Mesothelial cell of epicardium (in vitro differentiated cells): ENCODE measurements around the gene IMPDH2. TPM values are rescaled to one million over a fixed set of nuclear protein-coding genes. Genes with fewer than 3 reads are reported as not detected.

Experiments
- DNase-seq, 2 experiments: peaks; one replicate each; pipeline ENCODE4 v3.0.0; 2021; ENCODE audit warnings: low spot score in 2 of 2; ENCODE audit not compliant: unreplicated experiment in 2 of 2
- H3K27ac Mint-ChIP-seq: 2 replicates; pipeline ENCODE4 v1.8.0; 2021; ENCODE audit warnings: mixed read lengths
- H3K27me3 Mint-ChIP-seq: 2 replicates; pipeline ENCODE4 v1.8.0; 2021; ENCODE audit warnings: low read depth, mixed read lengths
- H3K36me3 Mint-ChIP-seq: 2 replicates; pipeline ENCODE4 v1.8.0; 2021; ENCODE audit warnings: mixed read lengths
- H3K4me1 Mint-ChIP-seq: 2 replicates; pipeline ENCODE4 v1.8.0; 2021; ENCODE audit warnings: mixed read lengths
- H3K4me3 Mint-ChIP-seq: 2 replicates; pipeline ENCODE4 v1.8.0; 2021; ENCODE audit warnings: mild to moderate bottlenecking, moderate library complexity, mixed read lengths
- H3K9me3 Mint-ChIP-seq: 2 replicates; pipeline ENCODE4 v1.8.0; 2021; ENCODE audit warnings: mixed read lengths
- CTCF ChIP-seq: fragments of 200-600 bp; sonication (generic); IDR thresholded peaks from one replicate; pipeline ENCODE4 v1.5.0; 2021; ENCODE audit warnings: antibody characterized with exemption; ENCODE audit not compliant: unreplicated experiment
- total RNA-seq: library from RNA; stranded (reverse); gene quantifications from 3 replicates; pipeline ENCODE4 v1.2.1, GENCODE V29; 2021

IMPDH2 gene
- total RNA-seq, 1 donor from 2014 or later, result 207 TPM

- Mint-ChIP-seq H3K4me1 (peaks cover 36% of the 10 kb centered on the region), H3K27ac (peak overlapping the region; percentile 98), H3K9me3 (no peaks in the 10 kb centered on the region), H3K4me3 (peak overlapping the region; percentile 94), H3K27me3 (no peaks in the 10 kb centered on the region), H3K36me3 (peaks cover 12% of the 10 kb centered on the region)
- DNase-seq, result peak; percentile 97
- no peak for TF ChIP-seq CTCF
These were observed 7.9 kb downstream of the IMPDH2 start for GRCh38 chr3:49021213-49021812.

GRCh38 chr3:49020330-49021212, 8.6 kb downstream of the IMPDH2 start:
- peak overlapping the region; percentile 94 for H3K4me3 Mint-ChIP-seq
- peaks cover 36% of the 10 kb centered on the region for H3K4me1 Mint-ChIP-seq
- no peak for DNase-seq
- no peaks in the 10 kb centered on the region for H3K27me3 Mint-ChIP-seq
- H3K9me3 Mint-ChIP-seq, result no peaks in the 10 kb centered on the region
- peaks cover 11% of the 10 kb centered on the region for H3K36me3 Mint-ChIP-seq
- no peak for TF ChIP-seq CTCF
- H3K27ac Mint-ChIP-seq, result peak overlapping the region; percentile 76

GRCh38 chr3:49019941-49020329, 9.3 kb downstream of the IMPDH2 start:
- H3K9me3 Mint-ChIP-seq, result no peaks in the 10 kb centered on the region
- H3K4me1 Mint-ChIP-seq, result peaks cover 36% of the 10 kb centered on the region
- peaks cover 13% of the 10 kb centered on the region for H3K36me3 Mint-ChIP-seq
- H3K4me3 Mint-ChIP-seq, result peak overlapping the region; percentile 94
- no peaks in the 10 kb centered on the region for H3K27me3 Mint-ChIP-seq
- H3K27ac Mint-ChIP-seq, result peak overlapping the region; percentile 76
- no peak for TF ChIP-seq CTCF
- DNase-seq, result no peak

- H3K9me3 Mint-ChIP-seq, result no peaks in the 10 kb centered on the region
These were observed 10.5 kb downstream of the IMPDH2 start for GRCh38 chr3:49018707-49019006.

More at GRCh38 chr3:49018707-49019006, 10.5 kb downstream of the IMPDH2 start:
- Mint-ChIP-seq H3K27me3 (no peaks in the 10 kb centered on the region), H3K4me1 (peaks cover 36% of the 10 kb centered on the region), H3K36me3 (peaks cover 15% of the 10 kb centered on the region), H3K27ac (peak overlapping the region; percentile 93), H3K4me3 (peak overlapping the region; percentile 94)
- DNase-seq, result no peak
- TF ChIP-seq CTCF, result no peak
